Activated CD8-positive, alpha-beta memory T cell treated with anti-CD3 and anti-CD28 coated beads for 36 hours (primary cell): ENCODE measurements around the gene CHAD. TPM values are rescaled to one million over a fixed set of nuclear protein-coding genes. Genes with fewer than 3 reads are reported as not detected.

Source experiments
- CTCF ChIA-PET: fragments of 350-600 bp; sonication (Branson Sonifier 250); formaldehyde crosslinking; loops from one replicate; lab custom pipeline; 2021; ENCODE audit warnings: antibody characterized with exemption; lab: Charles Lee
- POLR2A ChIA-PET: fragments of 350-600 bp; sonication (Branson Sonifier 250); formaldehyde crosslinking; loops from one replicate; lab custom pipeline; 2021; ENCODE audit warnings: antibody characterized with exemption; lab: Charles Lee
- total RNA-seq, 2 experiments: library from RNA; stranded (reverse); gene quantifications; one replicate each; pipeline ENCODE4 v1.2.3, GENCODE V29; 2021

CHAD gene, protein sequence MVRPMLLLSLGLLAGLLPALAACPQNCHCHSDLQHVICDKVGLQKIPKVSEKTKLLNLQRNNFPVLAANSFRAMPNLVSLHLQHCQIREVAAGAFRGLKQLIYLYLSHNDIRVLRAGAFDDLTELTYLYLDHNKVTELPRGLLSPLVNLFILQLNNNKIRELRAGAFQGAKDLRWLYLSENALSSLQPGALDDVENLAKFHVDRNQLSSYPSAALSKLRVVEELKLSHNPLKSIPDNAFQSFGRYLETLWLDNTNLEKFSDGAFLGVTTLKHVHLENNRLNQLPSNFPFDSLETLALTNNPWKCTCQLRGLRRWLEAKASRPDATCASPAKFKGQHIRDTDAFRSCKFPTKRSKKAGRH
- not detected for total RNA-seq

DNA sequence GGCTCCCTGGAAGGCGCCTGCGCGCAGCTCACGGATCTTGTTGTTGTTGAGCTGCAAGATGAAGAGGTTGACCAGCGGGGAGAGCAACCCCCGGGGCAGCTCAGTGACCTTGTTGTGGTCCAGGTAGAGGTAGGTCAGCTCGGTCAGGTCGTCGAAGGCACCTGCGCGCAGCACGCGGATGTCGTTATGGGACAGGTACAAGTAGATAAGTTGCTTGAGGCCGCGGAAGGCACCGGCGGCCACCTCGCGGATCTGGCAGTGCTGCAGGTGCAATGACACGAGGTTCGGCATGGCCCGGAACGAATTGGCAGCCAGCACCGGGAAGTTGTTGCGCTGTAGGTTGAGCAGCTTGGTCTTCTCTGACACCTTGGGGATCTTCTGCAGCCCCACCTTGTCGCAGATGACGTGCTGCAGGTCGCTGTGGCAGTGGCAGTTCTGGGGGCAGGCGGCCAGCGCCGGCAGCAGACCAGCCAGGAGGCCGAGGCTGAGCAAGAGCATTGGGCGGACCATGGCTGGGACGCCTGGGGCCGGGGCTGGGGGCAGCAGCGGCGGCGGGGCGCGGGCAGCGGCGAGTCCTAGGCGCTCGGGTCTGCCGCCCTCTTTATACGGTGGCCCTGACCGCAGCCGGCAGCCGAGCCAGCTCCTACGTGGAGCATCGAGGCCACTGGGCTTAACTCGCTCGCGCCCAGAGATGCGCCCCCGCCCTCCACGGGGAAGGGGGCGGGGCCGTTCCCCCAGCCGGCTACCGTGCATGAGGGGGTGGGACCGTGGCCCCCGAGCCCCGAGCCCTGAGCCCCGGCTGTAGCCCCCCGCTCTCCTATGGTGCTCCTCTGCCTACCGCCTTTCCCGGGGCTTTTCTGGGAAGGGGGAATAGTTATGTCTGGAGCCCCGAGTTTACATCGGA is at the start of gene CHAD:
CHAD (minus strand) TSS at position 577 of the 904 bp plus-strand sequence; CDS start at position 510, 67 bp downstream.
- ChIA-PET POLR2A (interaction anchor here (0.6 kb wide), 1 partner anchor 10 kb away, joined by 4 read pairs; no protein-coding TSS in a partner anchor), CTCF (interaction anchor here (0.6 to 1.0 kb wide), 3 partner anchors 10 to 107 kb away, joined by 3 to 4 read pairs (median 4); no protein-coding TSS in a partner anchor)

DNA sequence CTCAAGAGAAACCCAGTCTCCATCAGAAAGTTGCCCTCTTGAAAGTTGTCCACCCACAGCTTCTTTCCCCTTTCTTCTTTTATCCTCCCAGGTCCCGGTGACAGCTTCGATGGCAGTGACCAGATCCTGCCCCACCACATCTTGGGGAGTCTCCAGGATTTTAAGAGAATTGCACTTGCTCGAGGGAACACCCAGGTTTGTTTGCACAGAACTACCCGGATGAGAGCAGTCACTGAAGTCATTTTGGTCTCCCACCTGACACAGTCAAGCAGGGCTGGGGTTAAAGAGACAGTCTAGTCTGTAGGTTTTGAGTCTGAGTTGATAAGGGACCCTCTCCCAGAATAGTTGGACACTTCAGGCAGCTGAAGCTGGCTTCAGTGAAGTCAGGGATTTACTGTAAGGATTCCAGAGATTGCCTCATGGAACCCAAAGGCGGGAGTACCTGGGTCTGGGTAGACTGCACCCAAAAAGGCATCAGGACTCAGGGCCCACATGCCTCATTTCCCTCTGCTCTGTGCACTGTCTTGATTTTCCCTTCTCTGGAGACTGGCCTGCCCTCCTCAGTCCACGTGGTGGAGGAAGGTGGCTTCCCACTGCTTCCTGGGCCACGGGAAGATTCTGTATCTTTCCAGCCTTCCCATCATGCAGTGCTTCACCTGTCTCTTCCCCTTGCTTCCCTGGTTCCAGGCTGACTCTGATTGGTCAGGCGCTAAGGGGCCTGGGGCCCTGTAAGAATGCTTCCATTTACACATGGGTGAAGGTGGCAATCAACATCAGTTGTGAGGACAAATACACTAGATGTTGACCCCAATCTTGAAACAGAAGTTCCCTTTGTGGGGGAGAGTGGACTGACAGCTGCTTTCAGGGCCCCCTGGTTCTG is 49.1 kb upstream of the CHAD start:
- ChIA-PET CTCF (interaction anchor here (0.5 kb wide), 1 partner anchor 263 kb away, joined by 3 read pairs; no protein-coding TSS in a partner anchor), POLR2A (interaction anchor here (0.6 kb wide), 1 partner anchor 14 kb away, joined by 9 read pairs; no protein-coding TSS in a partner anchor)

DNA sequence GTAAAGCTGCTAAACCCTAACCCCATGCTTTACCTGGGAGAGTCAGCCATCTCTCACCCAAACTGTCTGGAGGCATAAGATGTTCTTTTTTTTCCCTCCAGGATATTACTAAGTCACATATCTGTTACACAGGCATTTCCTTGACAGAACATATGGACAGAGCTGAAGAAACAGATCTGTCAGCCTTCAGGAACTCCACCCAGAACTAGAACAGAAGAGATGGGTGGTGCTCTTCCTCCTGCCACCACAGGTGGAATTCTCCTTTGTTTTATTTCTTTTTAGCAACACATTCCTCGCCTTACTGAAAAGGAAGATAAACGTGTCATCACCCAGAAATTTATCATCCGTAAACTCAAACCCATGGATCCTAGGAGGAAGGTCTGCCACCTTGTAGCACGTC is 48.3 kb upstream of the CHAD start:
- ChIA-PET CTCF (interaction anchor here (0.5 kb wide), 1 partner anchor 263 kb away, joined by 3 read pairs; no protein-coding TSS in a partner anchor), POLR2A (no interaction called here)

DNA sequence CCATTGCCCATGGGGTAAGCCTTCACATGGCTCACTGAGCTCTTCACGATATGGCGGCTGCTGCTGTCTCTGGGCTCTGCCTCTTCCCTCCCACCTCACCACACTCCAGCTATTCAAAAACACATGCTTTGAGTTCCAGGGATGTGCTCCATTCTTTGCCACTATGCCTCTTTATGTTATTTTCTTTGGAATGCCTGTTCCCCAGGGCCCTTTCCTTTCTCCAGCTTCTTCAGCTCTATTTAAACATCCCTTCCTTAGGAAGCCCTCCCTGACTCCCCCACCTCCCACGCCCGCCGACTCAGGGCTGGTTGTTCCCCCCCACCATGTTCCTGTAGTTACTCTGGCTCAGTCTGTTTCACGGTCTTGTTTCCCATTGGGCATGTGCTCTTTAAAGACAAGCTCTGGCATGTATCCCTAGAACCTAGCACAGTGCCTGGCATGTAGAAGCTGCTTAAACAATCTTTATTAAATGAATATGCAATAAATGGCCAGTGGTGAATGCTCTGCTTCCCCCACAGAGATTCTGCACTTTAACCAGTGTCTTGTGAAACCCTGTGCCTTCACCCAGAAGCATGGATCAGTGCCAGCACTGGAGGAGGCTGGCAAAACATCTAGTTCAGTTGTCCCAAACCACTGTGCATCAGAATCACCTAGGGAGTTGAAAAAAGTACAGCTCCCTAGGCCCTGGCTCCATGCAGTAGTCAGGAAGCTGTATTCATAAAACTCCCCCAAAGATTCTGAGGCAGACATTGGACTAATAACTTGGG is 46.4 kb upstream of the CHAD start:
- ChIA-PET CTCF (no interaction called here), POLR2A (no interaction called here)

DNA sequence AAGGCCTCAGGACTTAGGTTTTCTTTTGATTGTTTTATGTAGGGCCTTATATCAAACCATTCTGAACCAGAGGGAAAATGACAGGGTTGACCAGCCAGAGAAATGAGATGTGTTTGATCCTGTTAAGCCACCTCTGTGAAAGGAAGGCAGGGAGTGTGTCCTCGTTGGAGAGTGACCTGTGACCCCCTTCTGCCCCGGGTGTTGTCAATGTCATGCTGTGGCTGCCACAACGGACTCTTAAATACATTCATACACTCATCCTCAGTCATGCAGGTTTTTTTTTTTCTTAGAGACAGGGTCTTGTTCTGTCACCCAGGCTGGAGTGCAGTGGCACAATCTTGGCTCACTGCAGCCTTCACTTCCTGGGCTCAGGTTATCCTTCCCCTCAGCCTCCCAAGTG is 45.7 kb upstream of the CHAD start:
- ChIA-PET POLR2A (no interaction called here), CTCF (no interaction called here)

DNA sequence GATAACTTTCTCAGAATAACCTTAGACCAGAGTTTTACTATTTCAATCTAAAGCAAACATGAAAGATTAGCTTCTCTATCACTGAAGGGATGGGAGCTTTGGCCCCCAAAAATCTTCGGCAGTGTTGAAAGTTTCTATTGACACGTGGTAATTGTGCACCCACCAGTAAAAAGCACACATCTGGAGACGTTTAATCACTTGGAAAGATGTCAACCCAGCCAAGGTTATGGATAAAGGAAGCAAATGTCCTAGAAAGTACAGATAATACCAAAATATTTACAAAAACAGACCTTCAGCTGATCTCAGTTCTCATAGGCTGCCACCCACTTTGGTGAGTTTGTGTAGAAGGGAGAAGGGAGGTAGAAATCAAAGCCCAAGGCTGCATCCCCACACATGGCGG is 44.8 kb upstream of the CHAD start:
- POLR2A ChIA-PET = no interaction called here
- CTCF ChIA-PET = interaction anchor here (0.6 to 1.0 kb wide), 2 partner anchors 81 to 591 kb away, joined by 3 read pairs; no protein-coding TSS in a partner anchor

DNA sequence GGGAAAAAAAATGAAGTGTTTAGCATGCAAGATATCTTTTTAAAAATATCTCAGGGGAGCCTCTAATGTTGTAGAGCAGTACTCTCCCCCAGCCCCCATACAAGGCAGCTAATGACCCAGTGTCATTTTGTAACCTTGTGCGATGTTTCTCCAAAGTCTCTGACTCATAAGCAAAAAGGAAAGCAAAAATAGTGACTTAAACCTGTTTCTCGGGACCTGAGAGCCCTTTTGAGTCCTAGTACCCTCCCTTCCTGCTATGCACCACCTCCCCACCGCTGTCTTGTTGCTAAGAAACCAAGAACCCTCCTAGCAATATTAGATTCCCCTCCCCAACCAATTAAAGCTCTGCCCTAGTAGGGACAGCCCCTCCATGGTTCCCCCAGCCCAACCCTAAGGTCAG is 42.4 kb upstream of the CHAD start:
- POLR2A ChIA-PET = interaction anchor here (0.9 kb wide), 1 partner anchor 31 kb away, joined by 3 read pairs; no protein-coding TSS in a partner anchor

DNA sequence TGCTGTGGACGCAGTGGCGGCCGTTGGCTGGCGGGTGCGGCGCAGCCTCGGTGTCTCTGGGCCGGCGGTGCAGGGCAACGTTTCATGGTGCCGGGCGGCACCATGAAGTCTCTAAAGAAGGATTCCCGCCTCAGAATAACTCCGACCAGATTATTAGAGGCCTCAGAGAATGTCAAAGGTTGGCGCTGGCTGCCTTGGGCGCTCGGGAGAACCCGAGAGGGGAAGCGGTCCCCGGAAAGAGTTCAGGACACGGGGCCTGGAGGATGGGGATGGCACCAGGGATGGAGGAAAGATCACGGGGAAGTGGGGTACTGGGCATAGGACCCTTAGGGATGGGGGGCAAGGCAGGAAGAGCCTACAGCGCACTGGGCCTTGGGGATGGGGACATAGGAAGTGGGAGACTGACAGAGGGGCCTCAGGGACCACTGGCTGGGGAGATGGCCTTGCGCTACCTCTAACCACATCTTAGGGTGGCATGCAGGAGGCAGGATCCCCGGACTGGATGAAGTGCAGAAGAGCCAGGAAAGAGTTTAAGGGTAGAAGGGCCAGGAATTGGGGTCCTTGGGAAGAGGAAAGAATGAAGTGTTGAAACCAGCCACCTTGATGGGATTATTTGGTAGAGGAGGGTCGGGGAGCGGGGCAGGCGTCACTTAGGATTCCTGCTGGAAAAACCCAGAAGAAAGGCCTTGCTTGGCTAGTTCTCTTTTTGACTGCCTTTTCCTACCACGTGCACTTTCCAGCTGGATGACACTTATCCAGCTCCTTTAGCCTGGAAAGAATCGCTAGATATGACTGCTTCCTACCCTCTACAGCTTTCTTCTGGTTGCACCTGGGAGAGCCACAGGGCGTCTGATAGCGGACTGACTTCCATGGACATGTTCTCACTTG is 40.1 kb upstream of the CHAD start:
- ChIA-PET POLR2A (no interaction called here), CTCF (interaction anchor here (0.9 to 1.1 kb wide), 4 partner anchors 25 to 146 kb away, joined by 3 read pairs; no protein-coding TSS in a partner anchor)

More for the DNA sequence above, 42.4 kb upstream of the CHAD start:
- CTCF ChIA-PET = interaction anchor here (0.9 to 1.4 kb wide), 5 partner anchors 10 to 114 kb away, joined by 3 to 5 read pairs (median 4); partner anchors contain the start of gene LRRC59

DNA sequence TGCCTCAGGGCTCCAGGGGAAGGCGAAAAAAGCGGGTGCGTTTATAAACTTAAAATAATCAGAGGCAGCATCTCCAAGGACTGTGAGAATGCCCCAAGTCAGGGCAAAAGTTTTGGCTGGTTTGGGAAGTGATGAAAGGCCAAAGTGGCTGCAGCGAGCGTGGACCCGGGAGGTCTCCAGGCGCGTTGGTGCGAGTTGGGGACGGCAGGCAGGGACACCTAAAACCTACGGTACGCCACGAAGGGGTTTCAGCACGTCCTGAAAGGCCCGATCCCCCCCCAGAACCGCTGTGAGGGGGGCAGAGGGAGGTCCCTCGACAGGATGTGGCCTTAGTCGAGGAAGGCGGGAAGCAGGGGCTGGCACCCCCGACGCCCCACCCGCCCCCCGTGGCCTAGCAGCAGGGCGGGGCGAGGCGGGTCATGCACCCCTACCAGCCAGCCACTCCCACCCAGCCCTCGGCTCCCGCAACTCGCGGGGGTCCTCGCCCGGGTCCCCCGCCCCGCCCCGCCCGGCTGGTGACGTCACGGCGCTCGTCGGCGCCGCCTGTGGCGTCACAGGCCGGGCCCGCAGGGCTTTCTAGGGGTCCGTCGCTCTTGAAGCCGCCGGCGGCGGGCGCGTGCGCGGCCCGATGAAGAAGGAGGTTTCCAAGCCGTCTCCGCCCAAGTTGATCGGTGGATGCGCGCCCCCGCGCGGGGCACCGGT is 39.3 kb upstream of the CHAD start, which contains the start of gene MYCBPAP:
MYCBPAP (plus strand) TSS at position 569 of the 702 bp plus-strand sequence. CDS start 236 bp downstream, outside the sequence.
- POLR2A ChIA-PET = interaction anchor here (0.6 kb wide), 1 partner anchor 197 kb away, joined by 3 read pairs; no protein-coding TSS in a partner anchor
- CTCF ChIA-PET = interaction anchor here (1.3 kb wide), 1 partner anchor 118 kb away, joined by 3 read pairs; no protein-coding TSS in a partner anchor

DNA sequence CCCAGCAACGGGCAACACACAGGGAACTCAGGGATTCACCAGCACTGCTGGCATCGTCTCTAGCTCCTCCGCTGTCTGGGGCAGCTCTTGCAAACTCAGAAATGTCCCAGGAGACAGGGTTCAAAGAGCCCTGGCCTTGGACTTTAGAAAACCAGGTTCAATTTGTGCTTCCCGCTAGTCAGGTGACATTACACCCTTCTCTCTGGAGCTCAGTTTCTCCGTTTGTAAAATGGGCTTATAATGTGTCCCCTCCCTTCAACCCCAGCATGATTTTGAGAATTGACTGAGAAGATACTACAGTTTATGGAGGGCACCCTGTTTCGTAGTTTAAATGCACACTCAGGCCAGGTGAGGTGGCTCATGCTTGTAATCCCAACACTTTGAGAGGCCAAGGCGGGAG is 37.6 kb upstream of the CHAD start:
- POLR2A ChIA-PET = no interaction called here

DNA sequence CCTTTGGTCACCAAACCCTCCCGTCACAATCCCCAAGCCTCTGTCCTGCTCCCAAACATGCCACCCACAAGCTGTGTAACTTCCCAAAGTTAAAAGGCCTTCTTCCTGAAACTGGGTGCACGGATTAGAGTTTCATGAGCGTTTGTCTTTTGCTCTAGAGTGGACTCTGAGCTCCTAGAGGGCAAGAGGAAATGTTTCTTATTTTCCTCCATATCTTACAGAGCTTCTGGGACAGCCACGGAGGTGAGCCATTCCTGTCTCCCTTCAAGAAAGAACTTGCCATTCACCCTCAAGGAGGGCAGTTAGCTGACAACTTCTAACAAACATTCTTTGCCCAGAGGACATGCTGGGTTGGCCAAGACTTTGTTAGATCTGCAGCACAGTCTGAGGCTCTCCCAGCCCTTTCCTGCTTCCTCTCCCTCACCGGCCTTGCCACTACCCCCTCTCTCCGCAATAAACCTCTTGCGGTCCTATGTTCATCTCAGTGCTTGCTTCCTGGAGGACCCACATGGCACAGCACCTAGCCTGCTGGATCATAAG is 37.0 kb upstream of the CHAD start:
- ChIA-PET CTCF (interaction anchor here (0.9 to 1.7 kb wide), 3 partner anchors 14 to 27 kb away, joined by 3 to 4 read pairs (median 4); partner anchors contain the start of gene RSAD1), POLR2A (no interaction called here)

More for the DNA sequence above, 37.6 kb upstream of the CHAD start:
- CTCF ChIA-PET = interaction anchor here (1.7 kb wide), 1 partner anchor 28 kb away, joined by 4 read pairs; the partner anchor contains the start of gene RSAD1

DNA sequence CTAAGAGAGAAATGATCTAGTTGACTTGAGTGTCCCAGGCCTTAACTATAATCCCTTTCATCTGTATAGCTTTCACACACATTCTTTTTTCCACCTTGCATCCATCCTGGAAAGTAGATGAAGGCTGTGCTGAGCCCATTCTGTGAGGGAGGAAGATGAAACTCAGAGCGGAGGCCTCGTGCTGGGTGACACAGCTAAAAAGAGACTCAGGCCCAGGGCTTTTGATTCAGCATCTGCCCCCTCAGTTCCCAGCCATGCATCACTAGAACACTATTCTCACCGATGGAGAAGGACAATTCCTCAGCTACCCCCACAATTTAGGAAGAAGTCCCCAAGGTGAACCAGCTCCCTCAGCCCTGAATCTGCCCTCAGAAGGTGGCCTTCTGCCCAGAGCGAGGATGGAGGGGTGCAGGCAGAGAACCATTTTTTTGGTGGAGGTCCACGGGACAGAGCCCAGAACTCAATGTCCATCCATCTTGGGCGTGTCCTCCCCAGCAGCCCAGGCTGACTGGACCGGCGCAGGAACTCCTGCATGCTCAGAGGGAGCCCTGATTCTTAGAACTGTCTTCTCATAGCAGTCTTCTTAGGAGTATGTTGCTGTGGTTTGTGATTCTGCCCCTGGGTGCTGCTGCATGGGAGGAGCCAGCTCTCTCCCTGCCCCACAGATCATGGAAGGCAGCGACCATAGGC is 33.8 kb upstream of the CHAD start:
- ChIA-PET CTCF (interaction anchor here (1.3 to 2.2 kb wide), 3 partner anchors 20 to 24 kb away, joined by 7 to 14 read pairs (median 8); partner anchors contain the start of gene RSAD1), POLR2A (interaction anchor here (0.6 kb wide), 1 partner anchor 468 kb away, joined by 5 read pairs; no protein-coding TSS in a partner anchor)

DNA sequence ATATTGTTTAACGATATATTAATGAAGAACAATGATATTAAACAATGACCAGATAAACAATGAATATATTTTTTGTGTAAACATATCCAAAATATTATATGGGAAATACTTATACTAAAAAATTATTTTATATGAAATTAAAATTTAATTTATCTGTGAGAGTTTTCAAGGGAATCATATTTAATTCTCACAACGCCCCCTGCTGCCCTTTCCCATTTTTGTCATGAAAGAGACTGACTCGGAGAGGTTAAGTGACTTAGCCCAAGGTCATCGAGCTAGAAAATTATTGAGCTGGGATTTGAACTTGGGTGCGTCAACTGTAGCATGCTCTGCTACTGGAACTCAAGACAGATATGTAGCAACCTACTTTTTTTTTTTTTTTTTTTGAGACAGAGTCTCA is 32.4 kb upstream of the CHAD start:
- POLR2A ChIA-PET = interaction anchor here (0.7 kb wide), 1 partner anchor 41 kb away, joined by 4 read pairs; no protein-coding TSS in a partner anchor
- CTCF ChIA-PET = interaction anchor here (0.7 to 2.2 kb wide), 7 partner anchors 9 to 153 kb away, joined by 4 to 14 read pairs (median 4); partner anchors contain the start of gene RSAD1

DNA sequence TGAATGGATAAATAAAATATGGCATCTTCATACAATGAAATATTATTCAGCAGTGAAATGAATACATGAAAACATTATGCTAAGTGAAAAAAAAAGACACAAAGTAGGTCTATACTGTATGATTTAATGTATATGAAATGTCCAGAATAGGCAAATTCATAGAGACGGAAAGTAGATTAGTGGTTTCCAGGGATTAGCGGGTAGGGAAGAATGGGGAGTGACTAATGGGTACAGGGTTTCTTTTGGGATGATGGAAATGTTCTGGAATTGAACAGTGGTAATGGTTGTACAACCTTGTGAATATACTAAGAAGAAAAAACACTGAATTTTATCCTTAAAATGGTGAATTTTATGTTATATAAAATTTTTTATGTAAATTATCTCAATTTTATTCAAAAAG is 31.0 kb upstream of the CHAD start:
- POLR2A ChIA-PET = no interaction called here
- CTCF ChIA-PET = interaction anchor here (0.7 kb wide), 1 partner anchor 1593 kb away, joined by 3 read pairs; no protein-coding TSS in a partner anchor
